GM18505 (cell line): ENCODE data around the gene TLE3.

Source experiments
- ATAC-seq: cut with Tn5 transposase; IDR thresholded peaks from one replicate; pipeline ENCODE4 v1.9.1; 2021; ENCODE audit not compliant: unreplicated experiment
- POLR2A ChIP-seq: IDR thresholded peaks from 4 replicates; pipeline ENCODE4 v1.6.1; 2011; ENCODE audit warnings: borderline replicate concordance; ENCODE audit not compliant: insufficient read depth, insufficient read length; ENCODE audit errors: extremely low read depth

TLE3 gene

DNA sequence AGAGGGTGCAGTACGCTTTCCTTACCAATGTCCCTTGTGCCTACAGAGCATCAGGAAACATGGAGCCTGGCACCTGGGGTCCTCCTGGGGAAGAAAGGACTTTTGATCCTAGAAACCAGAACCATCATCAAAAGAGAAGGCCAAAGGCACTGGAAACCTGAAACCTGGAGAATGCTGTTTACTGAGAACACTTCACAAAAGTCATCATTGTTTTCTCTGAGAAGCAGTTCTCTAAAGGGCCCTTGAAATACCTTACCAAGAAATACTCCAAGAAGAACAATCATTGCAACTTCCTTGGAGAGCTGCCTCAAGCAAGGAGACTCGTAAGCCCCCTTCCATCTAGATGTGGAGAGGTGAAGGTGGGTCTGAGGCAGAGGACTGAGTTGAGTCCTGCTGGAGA lies 66.0 kb downstream of the TLE3 start:
- TF ChIP-seq POLR2A: no peak
- no peak for ATAC-seq

DNA sequence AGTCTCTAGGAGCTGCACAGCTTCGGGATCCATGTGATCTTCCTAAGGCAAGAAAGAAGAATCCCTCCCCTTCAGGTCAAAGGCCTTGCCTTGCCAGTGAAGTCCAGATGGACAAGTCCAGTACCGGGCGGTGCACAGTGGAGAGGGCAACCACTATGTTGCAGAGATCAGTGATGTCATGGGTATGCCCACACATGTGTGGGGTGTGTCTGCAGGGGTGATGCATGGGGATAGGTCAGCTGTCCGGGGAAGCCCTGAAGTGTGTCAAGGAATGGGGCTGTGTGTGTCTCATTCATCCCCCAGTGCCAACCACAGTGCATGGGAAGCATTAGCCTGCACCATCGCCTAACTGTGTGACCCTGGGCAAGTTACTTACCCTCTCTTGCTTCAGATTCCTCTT lies 66.5 kb downstream of the TLE3 start:
- ATAC-seq: no peak
- no peak for TF ChIP-seq POLR2A

DNA sequence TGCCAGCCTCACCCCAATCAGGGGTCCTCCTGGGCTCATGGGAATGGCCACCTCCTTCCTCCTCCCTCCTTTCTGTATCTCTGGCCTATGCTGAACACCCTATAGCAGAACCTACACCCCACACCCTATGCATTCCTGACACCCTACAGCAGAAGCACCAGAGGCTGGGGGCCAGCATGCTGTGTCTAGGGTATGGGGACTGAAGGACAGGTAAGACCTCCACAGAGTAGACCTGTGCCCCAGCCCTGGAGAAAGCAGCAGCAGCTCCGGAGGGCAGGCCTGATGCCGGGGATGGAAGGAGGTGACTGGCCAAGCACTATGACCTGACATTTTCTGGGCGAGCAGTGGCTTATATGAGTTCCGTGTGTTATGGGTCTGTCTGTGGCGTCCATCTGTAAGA lies 66.9 kb downstream of the TLE3 start:
- no peak for TF ChIP-seq POLR2A
- ATAC-seq: no peak

DNA sequence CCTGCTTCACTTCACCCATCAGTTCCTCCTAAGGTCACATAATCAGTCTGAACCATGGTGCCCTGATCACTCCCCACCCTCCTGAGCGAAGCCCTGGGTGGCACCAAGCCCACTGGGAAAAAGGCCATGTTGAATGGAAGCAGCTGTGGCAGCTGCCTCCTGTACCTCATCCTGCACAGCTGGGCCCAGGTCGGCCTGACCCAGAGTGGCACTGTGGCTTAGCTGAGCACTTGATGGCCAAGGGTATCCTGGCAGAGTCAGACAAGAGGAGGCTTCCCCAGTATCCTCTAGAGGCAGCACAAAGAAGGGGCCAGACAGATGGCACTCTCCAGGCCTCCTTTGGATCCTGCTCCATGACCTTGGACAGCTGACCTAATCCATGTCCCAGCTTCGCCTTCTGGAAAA lies 68.4 kb downstream of the TLE3 start:
- no peak for TF ChIP-seq POLR2A
- no peak for ATAC-seq

DNA sequence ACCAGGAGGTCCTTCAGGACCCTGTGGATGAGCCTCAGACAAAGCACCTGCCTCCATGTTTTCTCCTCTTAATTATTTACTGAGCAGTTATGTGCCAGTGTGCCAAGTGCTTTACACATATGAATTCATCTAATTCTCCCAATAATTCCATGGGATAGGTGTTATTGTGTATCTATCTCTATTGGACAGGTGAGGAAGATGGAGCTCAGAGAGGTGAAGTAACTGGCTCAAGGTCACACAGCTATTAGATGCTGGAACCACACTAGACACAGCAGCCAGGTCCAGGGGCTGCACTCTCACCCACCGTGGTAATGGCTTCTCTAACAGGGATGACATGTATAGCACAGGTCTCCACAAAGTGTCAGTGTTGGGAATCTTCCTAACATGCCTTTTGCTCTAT lies 70.2 kb downstream of the TLE3 start:
- ATAC-seq: no peak
- TF ChIP-seq POLR2A: no peak

DNA sequence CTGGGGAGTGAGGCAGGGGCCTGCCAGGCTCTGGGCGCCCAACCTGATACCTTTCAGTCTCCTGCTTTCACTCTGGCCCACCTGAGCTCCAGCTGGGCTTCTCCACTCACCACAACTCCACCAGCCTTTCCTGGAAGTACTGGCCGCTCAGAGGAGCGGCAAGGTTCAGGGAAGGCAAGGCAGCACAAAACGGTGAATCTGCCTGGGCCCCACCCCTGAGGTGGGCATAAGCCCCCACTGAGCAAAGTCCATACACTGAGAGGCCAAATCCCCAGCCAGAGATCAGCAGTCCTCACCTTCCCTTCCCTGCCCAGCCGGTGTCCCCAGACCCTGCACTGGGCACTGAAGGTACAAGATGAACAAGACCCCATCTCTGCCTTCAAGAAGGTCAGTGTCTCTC lies 70.7 kb downstream of the TLE3 start:
- no peak for TF ChIP-seq POLR2A
- ATAC-seq: no peak

DNA sequence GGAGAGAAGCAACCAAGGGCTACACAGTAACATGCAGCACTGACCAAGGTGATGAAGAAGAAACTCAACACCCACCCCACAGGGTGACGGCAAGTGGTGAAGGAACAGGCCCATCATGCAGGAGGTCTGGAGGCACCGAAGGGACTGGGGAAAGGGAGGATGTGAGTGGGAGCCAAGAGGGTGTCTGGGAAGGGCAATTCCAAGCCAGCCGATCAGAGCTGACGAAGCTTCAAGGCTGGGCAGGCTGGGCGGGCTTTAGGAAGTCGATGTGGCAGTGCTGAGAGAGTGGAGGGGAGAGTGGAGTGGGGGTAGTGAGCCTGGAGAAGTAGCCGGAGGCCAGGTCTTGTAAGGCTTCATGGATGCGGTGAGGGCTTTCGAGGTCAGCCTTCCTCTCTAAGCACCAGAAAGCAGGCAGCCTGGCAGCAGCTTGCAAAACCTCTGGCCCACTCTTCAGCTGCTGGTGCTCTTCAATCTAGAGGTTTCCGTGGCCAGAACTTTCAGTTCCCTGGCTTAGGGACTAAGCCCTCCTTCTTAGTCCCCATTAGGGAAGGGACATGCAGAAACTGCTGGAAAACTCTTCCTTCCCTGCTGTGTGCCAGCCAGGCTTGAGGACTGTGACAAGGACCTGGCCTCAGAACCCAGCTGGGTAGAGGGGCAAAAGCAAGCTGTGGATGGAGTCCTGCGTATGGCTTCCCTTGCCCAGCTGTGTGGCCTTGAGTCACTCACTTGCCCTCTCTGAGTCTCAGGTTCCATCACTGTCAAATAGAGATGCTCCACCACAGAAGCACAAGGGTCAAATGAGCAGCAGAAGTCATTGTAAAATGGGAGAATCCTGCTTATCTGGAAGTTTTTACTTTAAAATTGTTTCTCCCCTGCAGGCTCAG lies 72.1 kb downstream of the TLE3 start:
- TF ChIP-seq POLR2A: no peak
- no peak for ATAC-seq

DNA sequence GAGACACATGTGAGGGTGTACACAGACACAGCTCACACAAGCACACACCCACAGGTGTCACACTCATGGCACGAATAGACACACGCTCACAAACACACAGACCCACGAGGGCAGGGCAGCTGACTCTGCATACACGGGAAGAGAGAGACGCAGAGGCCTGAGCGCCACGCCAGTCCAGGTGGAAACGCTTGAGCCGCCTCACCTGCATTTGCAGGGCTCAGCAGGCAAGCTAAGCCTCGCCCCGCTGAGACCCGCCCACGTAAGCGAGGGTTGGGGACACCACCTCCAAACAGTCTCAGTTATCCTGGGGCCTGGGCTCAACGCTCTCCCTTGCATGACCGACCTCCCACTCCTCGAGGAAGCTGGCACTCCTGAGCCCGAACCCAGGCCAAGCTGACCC lies 73.2 kb downstream of the TLE3 start:
- no peak for TF ChIP-seq POLR2A
- ATAC-seq: no peak

DNA sequence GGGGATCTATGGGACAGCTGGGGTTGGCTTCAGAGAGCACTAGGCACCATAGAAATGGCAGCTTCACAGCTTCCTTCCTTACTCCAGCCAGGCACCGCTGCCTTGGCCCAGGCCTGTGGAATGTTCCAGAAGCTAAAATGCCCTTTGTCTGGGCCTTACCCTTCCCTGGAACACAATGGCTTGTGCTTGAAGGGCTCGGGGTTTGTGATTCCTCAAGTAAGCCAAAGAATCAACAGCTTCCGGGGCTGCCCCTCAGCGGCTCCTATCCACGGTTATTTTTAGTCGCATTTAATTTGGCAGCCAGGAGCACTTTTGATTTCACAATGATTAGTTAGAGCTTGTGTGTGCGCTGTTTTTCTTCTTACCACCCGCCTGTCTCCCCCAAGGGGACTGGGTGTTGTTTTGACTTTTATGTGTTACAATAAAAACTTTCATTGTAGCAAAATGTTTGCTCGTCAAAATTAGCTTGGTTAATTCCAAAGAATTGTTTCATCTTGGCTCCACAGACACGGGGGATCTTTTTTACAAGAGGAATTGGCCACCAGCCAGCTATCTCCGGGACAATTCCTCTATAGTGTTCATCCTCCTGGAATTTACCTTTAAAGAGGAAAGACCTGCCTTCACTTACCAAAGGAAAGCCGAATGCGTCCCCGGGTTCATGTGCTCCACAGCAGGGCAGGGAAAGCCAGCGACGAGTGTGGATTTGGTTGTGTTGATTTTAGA lies 73.8 kb downstream of the TLE3 start:
- ATAC-seq: no peak

DNA sequence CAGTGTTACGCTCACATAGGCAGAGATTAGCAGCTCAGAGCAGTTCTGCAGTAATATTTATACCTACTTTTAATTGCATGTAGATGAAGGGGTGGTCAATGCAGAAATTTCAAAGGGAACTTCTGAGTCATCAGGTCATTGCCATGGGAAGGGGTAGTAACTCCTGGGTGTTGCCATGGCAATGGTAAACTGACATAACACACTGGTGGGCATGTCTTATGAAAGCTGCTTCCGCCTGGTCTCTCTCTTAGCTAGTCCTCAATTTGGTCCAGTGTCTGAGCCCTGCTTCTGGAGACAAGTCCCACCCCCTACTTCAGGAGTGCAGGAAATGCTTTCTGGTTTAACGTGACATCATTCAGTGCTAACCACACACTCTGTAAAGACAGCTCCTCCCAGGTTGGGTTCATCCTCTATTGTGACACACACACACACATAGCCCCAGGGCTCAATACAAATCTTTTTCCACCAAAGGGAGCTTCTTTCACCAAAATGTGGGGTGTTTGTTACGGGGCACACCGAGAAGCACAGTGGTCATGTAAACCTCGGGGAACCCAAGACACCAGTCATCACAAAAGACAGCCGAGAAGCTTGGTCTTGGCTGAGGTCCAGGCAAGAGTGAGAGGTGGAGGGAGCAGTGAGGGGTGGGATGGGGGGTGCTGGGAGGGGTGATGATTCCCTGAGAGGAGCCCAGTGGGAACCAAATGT lies 74.5 kb downstream of the TLE3 start:
- no peak for ATAC-seq
- peak; percentile 42 for TF ChIP-seq POLR2A

More for the DNA sequence above, 73.8 kb downstream of the TLE3 start:
- TF ChIP-seq POLR2A: no peak

DNA sequence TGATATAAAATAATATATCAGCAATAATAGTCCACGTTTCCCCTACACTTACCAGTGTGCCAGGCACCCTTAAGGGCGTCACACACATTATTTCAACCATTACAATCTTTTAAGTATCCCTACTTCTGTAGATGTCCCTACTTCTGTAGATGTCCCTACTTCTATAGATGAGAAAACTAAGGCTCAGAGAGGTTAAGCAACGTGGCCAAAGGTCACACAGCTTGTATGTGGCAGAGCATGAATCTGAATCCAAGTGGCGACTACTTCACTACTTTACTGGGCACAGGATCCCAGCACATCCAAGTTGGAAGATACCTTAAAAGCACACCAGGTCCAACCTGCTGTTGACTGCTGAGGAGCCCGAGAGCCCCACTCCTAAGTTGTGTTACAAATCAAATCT lies 77.5 kb downstream of the TLE3 start:
- TF ChIP-seq POLR2A: no peak
- ATAC-seq: no peak

DNA sequence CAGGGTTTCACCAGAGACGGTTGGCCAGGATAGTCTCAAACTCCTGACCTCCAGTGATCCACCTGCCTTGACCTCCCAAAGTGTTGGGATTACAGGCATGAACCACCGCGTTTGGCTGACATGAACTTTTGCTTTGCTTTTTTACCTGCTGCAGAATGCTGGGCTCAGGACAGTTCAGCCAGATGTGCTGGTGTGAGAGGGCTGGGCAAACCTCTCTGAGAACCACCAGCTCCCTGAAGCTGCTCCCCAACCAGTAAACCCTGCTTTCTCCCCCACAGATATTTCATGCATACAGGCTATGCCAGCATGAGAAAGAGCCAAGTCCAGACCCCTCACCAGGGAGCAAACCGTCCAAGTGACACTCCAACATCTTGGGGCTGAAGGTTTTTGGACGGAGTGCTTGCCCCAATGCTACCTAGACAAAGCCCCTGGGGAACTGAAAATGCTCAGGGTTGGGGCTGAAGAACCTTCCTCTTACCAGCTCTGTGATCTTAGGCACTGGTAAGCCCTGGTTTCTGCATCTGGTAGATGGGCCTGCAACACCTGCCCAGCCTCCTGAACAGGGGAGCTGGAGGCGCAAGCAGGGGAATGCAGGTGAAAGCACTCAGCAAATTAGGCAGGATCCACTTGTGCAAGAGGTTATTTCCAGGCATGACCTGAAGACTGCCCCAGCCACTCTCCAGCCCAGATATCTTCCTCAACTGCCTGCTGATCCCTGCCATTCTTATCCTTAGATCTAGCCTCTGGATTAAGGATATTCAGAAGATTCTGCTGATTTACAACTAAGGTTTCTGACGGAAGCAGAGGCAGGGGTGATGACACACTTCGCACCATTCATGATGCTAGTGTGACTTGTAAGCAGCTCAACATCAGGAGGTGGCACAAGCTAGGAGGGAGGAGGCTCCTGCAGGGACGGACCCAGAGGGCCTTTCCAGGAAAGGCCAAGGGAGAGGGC lies 78.8 kb downstream of the TLE3 start:
- no peak for TF ChIP-seq POLR2A
- ATAC-seq: no peak

DNA sequence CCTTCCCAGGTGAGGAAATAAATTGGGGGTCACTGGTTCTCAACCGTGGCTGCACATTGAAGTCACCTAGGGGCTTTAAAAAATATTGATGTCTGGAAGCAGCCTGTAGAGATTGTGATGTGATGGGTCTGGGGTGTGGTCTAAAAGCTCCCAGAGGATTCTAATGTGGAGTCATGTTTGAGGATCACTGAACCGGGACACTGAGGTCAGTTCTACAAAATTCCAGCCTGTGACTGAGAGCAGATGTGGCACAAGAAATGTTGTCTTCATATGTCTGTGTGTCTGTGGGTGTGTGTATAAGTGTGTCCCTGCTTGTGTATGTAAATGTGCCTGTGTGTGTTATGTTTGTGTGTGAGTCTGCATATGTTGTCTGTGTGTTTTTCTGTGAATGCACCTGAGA lies 79.9 kb downstream of the TLE3 start:
- ATAC-seq: no peak
- no peak for TF ChIP-seq POLR2A

DNA sequence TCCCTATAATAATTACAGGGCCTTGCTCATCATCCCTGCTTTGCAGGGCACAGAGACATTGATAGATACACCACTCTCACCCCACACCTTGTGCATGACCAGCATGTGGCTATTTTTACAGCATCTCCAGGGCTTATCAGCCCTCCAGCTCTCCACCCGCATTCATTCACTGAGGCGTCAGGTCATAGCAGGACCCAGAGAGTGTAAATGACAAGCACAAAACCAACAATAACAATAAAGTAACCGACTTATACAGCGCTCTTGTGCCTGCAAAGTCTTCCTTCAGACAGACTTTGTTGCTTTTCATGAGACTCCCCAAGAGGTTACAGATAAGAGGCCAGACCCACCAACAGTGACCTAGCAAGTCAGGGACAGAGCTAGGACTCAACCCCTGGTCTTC lies 80.7 kb downstream of the TLE3 start:
- no peak for ATAC-seq

More for the DNA sequence above, 80.7 kb downstream of the TLE3 start:
- TF ChIP-seq POLR2A: no peak
